Stomach (tissue), 9 donors: Measurements from ENCODE around the gene IQSEC3. TPM values are rescaled to one million over a fixed set of nuclear protein-coding genes. Genes with fewer than 3 reads are reported as not detected.

Experiments
- DNase-seq, 2 donors: peaks; one replicate each; pipeline versions ENCODE4 v3.0.0 to v3.0.0-alpha.2; 2013 to 2019
- H3K27ac ChIP-seq, 5 donors: fragments of 200-600 bp in 4 of 5; sonication (generic) in 4 of 5; one replicate each; pipeline ENCODE4 v1.5.1; 2013 to 2019; ENCODE audit warnings: mild to moderate bottlenecking in 1 of 5, moderate library complexity in 1 of 5
- H3K27me3 ChIP-seq, 3 donors: fragments of 200-600 bp; sonication (generic); one replicate each; pipeline ENCODE4 v1.5.1; 2017 to 2019; ENCODE audit warnings: mixed run types in 1 of 3
- H3K36me3 ChIP-seq, 4 donors: fragments of 200-600 bp; sonication (generic); 1 replicate in 3 of 4; 2 replicates in 1 of 4; pipeline ENCODE4 v1.5.1; 2016 to 2019
- H3K4me1 ChIP-seq, 4 donors: fragments of 200-600 bp; sonication (generic); one replicate each; pipeline ENCODE4 v1.5.1; 2016 to 2019
- H3K4me3 ChIP-seq, 4 donors: fragments of 200-600 bp; sonication (generic) in 3 of 4; one replicate each; pipeline ENCODE4 v1.5.1; 2016 to 2019; ENCODE audit warnings: mild to moderate bottlenecking in 1 of 4
- H3K9me3 ChIP-seq, 4 donors: fragments of 200-600 bp; sonication (generic); one replicate each; pipeline ENCODE4 v1.5.1; 2016 to 2019
- EP300 ChIP-seq: sonication (generic); formaldehyde crosslinking; IDR thresholded peaks from one replicate; pipeline ENCODE4 v1.6.1; 2017; ENCODE audit warnings: antibody characterized with exemption
- POLR2A ChIP-seq, 4 donors: fragments of 450-650 bp; IDR thresholded peaks; one replicate each; pipeline ENCODE4 v1.6.1; 2016; ENCODE audit warnings: antibody characterized with exemption in 4 of 4, control low read depth in 2 of 4, mild to moderate bottlenecking in 1 of 4, moderate library complexity in 1 of 4
- POLR2AphosphoS5 ChIP-seq, 3 donors: sonication (generic); formaldehyde crosslinking; IDR thresholded peaks; one replicate each; pipeline ENCODE4 v1.6.1; 2016; ENCODE audit warnings: antibody characterized with exemption in 3 of 3
- WGBS, 5 donors: extraction: QIAGEN DNeasy Blood & Tissue Kit in 3 of 5; methylation state at CpG; one replicate each; pipeline versions ENCODE4 v1.1.5 to v1.1.7; 2013 to 2018; 5-methylcytosine and 5-hydroxymethylcytosine counted together
- intact Hi-C: fragments of 100-400 bp; cut with DNase I; formaldehyde crosslinking; loops from one replicate; pipeline ENCODE4 v1.15.1; 2023; ENCODE audit warnings: low total_unique reads
- polyA plus RNA-seq, 3 donors: library from polyadenylated mRNA; stranded (reverse); fragments of 200-250 nt; gene quantifications; one replicate each; pipeline ENCODE4 v1.2.3, GENCODE V29; 2013
- total RNA-seq, 5 donors: library from RNA; depleted of rRNA; stranded (reverse); fragments of >200 nt; gene quantifications; one replicate each; pipeline versions ENCODE4 v1.1.0 to v1.2.3, GENCODE V29; 2014 to 2016
- TF ChIP-seq, protein P1 (sequence below), 7 experiments: fragments of 450-650 bp in 4 of 7; fragments of 200-600 bp in 3 of 7; sonication (generic) in 3 of 7; IDR thresholded peaks; one replicate each; pipeline ENCODE4 v1.5.1; 2016 to 2019; ENCODE audit warnings: antibody characterized with exemption in 7 of 7, control low read depth in 2 of 7, mild to moderate bottlenecking in 1 of 7
- donor health status: healthy with polysubstance abuse.
- donor health status: Bipolar disorder and iron deficiency.
- donor health status: healthy.

IQSEC3 gene
- total and polyA plus RNA-seq, 8 donors: 0.08 to 1.7 (median 0.87) TPM; not detected in 2

DNA sequence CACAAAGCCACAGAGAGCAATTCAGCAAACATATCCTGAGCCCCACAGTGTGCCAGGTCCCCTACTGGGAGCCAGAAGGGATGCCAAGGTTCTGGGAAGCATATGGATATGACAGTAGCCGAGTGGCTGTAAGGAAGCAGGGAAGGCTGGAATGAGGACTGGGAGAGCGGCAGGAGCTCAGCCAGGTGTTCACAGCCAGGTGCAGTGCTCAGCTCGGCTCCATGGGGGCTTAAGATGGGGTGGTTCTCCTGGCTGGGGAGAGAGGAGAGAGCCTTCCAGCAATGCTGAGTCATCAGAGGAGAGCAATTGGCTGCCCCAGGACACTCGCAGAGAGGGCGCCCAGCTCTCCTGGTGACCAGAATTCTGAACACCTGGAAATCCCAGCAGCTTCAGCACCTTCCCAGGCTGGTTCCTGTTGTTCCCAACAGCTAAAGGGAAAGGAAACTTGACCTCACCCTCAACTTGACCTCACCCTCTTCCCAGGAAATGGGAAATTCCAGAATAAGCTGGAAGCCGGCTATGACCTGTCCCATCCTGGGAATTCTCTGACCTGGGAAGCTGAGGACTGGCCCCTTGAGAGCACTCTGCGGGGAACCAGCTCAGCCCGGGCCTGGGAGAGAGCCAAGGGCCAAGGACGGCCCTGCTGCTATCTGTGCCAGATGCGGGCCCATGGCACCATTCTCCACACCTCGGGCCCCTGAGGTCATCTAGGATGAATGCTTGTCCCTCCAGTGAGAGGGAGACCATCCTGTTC is 112.7 kb downstream of the IQSEC3 start:
- peaks cover 0 to 55% (median 4%) of the 10 kb centered on the region in 3 donors for H3K27me3 ChIP-seq
- H3K9me3 ChIP-seq: no peaks in the 10 kb centered on the region
- intact Hi-C loops: no loop called here
- peaks cover 0 to 27% (median 5%) of the 10 kb centered on the region in 4 donors for H3K4me1 ChIP-seq
- WGBS, 5 donors: 66 to 83% (median 74%) methylated on average over 10 to 11 of the region's 11 CpGs
- DNase-seq: no peak
- H3K27ac ChIP-seq: no peak overlapping the region
- H3K4me3 ChIP-seq: no peak overlapping the region
- no peak for TF ChIP-seq POLR2AphosphoS5 (IDR thresholded peaks at IDR 0.05)
- TF ChIP-seq EP300: no peak
- TF ChIP-seq, protein P1, sequence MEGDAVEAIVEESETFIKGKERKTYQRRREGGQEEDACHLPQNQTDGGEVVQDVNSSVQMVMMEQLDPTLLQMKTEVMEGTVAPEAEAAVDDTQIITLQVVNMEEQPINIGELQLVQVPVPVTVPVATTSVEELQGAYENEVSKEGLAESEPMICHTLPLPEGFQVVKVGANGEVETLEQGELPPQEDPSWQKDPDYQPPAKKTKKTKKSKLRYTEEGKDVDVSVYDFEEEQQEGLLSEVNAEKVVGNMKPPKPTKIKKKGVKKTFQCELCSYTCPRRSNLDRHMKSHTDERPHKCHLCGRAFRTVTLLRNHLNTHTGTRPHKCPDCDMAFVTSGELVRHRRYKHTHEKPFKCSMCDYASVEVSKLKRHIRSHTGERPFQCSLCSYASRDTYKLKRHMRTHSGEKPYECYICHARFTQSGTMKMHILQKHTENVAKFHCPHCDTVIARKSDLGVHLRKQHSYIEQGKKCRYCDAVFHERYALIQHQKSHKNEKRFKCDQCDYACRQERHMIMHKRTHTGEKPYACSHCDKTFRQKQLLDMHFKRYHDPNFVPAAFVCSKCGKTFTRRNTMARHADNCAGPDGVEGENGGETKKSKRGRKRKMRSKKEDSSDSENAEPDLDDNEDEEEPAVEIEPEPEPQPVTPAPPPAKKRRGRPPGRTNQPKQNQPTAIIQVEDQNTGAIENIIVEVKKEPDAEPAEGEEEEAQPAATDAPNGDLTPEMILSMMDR (IDR thresholded peaks at IDR 0.05): no peak
- no peak for TF ChIP-seq POLR2A (IDR thresholded peaks at IDR 0.05)
- H3K36me3 ChIP-seq: no peaks in the 10 kb centered on the region

DNA sequence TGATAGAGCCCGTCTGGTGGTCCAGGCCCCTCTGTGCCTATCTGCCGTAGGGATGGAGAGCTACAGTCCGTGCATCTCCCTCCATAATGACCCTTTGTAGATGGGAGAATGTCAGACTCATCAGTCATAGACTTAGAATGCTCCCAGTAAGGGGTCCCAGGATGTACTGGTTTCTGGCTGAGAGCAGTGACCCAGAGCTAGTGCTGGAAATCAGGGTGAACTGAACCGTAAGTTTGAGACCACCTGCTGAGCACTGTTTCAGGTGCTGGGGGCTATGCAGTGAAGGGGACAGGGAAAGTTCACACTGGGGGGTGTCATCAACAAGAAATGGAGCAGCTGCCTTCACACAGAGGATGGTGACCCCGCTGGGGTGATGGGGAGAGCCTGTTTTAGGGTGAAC is 113.3 kb downstream of the IQSEC3 start:
- intact Hi-C loops: no loop called here
- 70 to 87% (median 76%) methylated on average over 5 of the region's 5 CpGs for WGBS, 5 donors
- peaks cover 0 to 49% (median 0%) of the 10 kb centered on the region in 3 donors for H3K27me3 ChIP-seq
- no peaks in the 10 kb centered on the region for H3K36me3 ChIP-seq
- TF ChIP-seq EP300: no peak
- TF ChIP-seq, protein P1 (IDR thresholded peaks at IDR 0.05): no peak
- no peak for TF ChIP-seq POLR2AphosphoS5 (IDR thresholded peaks at IDR 0.05)
- TF ChIP-seq POLR2A (IDR thresholded peaks at IDR 0.05): no peak
- peaks cover 0 to 27% (median 5%) of the 10 kb centered on the region in 4 donors for H3K4me1 ChIP-seq
- H3K4me3 ChIP-seq: no peak overlapping the region
- no peak for DNase-seq
- peak overlapping the region in 1 of 5 donors; percentile 49 for H3K27ac ChIP-seq
- no peaks in the 10 kb centered on the region for H3K9me3 ChIP-seq

DNA sequence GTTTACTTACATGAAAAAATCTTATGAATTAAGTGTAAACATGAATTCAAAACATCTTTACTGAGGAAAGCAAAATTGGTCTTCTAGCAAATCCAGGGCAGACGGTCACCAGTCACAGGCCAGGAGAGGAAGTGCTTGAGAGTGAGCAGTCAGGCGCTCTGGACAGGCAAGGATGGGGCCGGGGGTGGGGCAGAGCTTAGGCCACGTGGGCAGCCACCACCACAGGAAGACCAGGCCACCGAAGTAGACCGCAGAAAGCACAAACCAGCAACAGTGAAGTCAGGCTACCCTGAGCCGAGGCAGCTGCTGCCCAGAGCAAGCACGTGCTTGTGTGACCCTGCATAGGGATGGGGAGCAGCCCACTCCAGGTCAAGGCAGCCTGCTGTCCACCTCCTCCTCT is 113.9 kb downstream of the IQSEC3 start:
- H3K27me3 ChIP-seq: peaks cover 0 to 44% (median 0%) of the 10 kb centered on the region in 3 donors
- peaks cover 0 to 27% (median 5%) of the 10 kb centered on the region in 4 donors for H3K4me1 ChIP-seq
- no peaks in the 10 kb centered on the region for H3K9me3 ChIP-seq
- TF ChIP-seq POLR2A (IDR thresholded peaks at IDR 0.05): no peak
- TF ChIP-seq EP300: no peak
- no peak for TF ChIP-seq POLR2AphosphoS5 (IDR thresholded peaks at IDR 0.05)
- TF ChIP-seq, protein P1 (IDR thresholded peaks at IDR 0.05): no peak
- no peak overlapping the region for H3K27ac ChIP-seq
- no peak overlapping the region for H3K4me3 ChIP-seq
- DNase-seq: peak; percentile 34 to 60
- intact Hi-C loops: no loop called here
- WGBS, 5 donors: 42 to 65% (median 60%) methylated on average over 6 to 8 of the region's 8 CpGs
- H3K36me3 ChIP-seq: no peaks in the 10 kb centered on the region

DNA sequence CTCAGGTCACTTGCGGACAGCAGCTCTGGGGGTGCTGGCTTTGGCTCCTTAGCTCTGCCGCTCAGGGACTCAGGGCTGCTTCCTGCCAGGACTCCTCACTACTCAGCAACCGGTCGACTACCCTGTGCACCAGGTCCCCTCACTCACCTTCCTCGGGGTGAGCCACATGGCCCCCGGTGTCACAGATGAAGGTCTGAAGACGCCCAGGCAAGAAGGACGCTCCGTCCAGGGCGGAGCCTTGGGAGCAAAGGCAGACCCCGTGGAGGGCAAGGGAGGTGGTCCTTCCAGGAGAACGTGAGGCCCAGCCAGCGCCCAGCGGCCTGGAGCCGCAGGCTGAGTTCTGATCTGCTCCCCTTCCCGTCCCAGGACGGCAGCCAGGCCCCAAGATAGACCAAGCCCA is 115.4 kb downstream of the IQSEC3 start:
- intact Hi-C loops: no loop called here
- Histone ChIP-seq H3K9me3 (no peaks in the 10 kb centered on the region), H3K36me3 (no peaks in the 10 kb centered on the region), H3K27ac (no peak overlapping the region), H3K4me1 (peaks cover 0 to 15% (median 0%) of the 10 kb centered on the region in 4 donors), H3K4me3 (no peak overlapping the region), H3K27me3 (peaks cover 0 to 31% (median 0%) of the 10 kb centered on the region in 3 donors)
- WGBS, 5 donors: 74 to 87% (median 78%) methylated on average over 6 to 17 of the region's 17 CpGs
- DNase-seq: no peak
- TF ChIP-seq EP300 (no peak), POLR2A (IDR thresholded peaks at IDR 0.05) (no peak), POLR2AphosphoS5 (IDR thresholded peaks at IDR 0.05) (no peak)
- TF ChIP-seq, protein P1 (IDR thresholded peaks at IDR 0.05): no peak
